GM23248 (cell line): Measurements from ENCODE around the gene ZNF557. TPM values are rescaled to one million over a fixed set of nuclear protein-coding genes. Genes with fewer than 3 reads are reported as not detected.

ENCODE experiments used
- DNase-seq: peaks from one replicate; pipeline ENCODE4 v3.0.0-alpha.2; 2015
- H2AFZ ChIP-seq: fragments of 200-600 bp; sonication (generic); 2 replicates; pipeline ENCODE4 v1.6.1; 2016; ENCODE audit warnings: antibody characterized with exemption
- H3F3A ChIP-seq: fragments of 200-600 bp; sonication (generic); 2 replicates; pipeline ENCODE4 v1.6.1; 2016; ENCODE audit warnings: mild to moderate bottlenecking, antibody characterized with exemption, mixed run types; ENCODE audit not compliant: insufficient read depth
- H3K27ac ChIP-seq: fragments of 200-600 bp; sonication (generic); 2 replicates; pipeline ENCODE4 v1.5.1; 2016; ENCODE audit warnings: mild to moderate bottlenecking
- H3K27me3 ChIP-seq: fragments of 200-600 bp; sonication (generic); replicated peaks from 2 replicates; pipeline ENCODE4 v1.6.1; 2016; ENCODE audit warnings: mild to moderate bottlenecking; ENCODE audit not compliant: insufficient read depth
- H3K36me3 ChIP-seq: fragments of 200-600 bp; sonication (generic); 2 replicates; pipeline ENCODE4 v1.6.1; 2016; ENCODE audit warnings: low read depth, mild to moderate bottlenecking
- H3K4me1 ChIP-seq: fragments of 200-600 bp; sonication (generic); 2 replicates; pipeline ENCODE4 v1.6.1; 2016; ENCODE audit warnings: mild to moderate bottlenecking; ENCODE audit not compliant: insufficient read depth
- H3K4me2 ChIP-seq: fragments of 200-600 bp; sonication (generic); one replicate; pipeline ENCODE4 v1.6.1; 2016; ENCODE audit warnings: mild to moderate bottlenecking; ENCODE audit not compliant: unreplicated experiment
- H3K4me3 ChIP-seq: fragments of 200-600 bp; sonication (generic); 2 replicates; pipeline ENCODE4 v1.5.1; 2016; ENCODE audit warnings: mild to moderate bottlenecking
- H3K79me2 ChIP-seq: fragments of 200-600 bp; sonication (generic); 2 replicates; pipeline ENCODE4 v1.6.1; 2016; ENCODE audit warnings: mild to moderate bottlenecking; ENCODE audit not compliant: insufficient read depth
- H3K9ac ChIP-seq: fragments of 200-600 bp; sonication (generic); 2 replicates; pipeline ENCODE4 v1.6.1; 2016; ENCODE audit warnings: mild to moderate bottlenecking
- H3K9me2 ChIP-seq: fragments of 200-600 bp; sonication (generic); 2 replicates; pipeline ENCODE4 v1.6.1; 2016; ENCODE audit warnings: mixed run types, mild to moderate bottlenecking, moderate library complexity; ENCODE audit not compliant: insufficient read depth
- H3K9me3 ChIP-seq: fragments of 200-600 bp; sonication (generic); one replicate; pipeline ENCODE4 v1.6.1; 2017; ENCODE audit warnings: low read depth
- H4K20me1 ChIP-seq: fragments of 200-600 bp; sonication (generic); 2 replicates; pipeline ENCODE4 v1.6.0; 2016; ENCODE audit not compliant: insufficient read depth
- EZH2 ChIP-seq: fragments of 200-600 bp; sonication (generic); IDR thresholded peaks from 2 replicates; pipeline ENCODE4 v1.6.1; 2018; ENCODE audit warnings: antibody characterized with exemption, mild to moderate bottlenecking; ENCODE audit not compliant: insufficient read depth, poor library complexity, severe bottlenecking
- EZH2phosphoT487 ChIP-seq: fragments of 200-600 bp; sonication (generic); IDR thresholded peaks from 2 replicates; pipeline ENCODE4 v1.6.1; 2018; ENCODE audit warnings: antibody characterized with exemption, moderate library complexity, mild to moderate bottlenecking, low read depth; ENCODE audit not compliant: insufficient read depth
- WGBS, 2 experiments: methylation state at CpG; one replicate each; pipeline ENCODE4 v1.1.6; 2015 to 2017; ENCODE audit warnings: low lambda C conversion rate in 2 of 2, low coverage in 1 of 2; ENCODE audit errors: missing lambda C conversion rate in 2 of 2; 5-methylcytosine and 5-hydroxymethylcytosine counted together
- in situ Hi-C: fragments of 300-500 bp; cut with MboI; formaldehyde crosslinking; loops from 2 replicates; pipeline ENCODE4 v1.15.0; 2020
- polyA plus RNA-seq: library from polyadenylated mRNA; unstranded; fragments of >200 nt; fragmentation: Nextera tagmentation; extraction: Ambion mirVana; gene quantifications from 2 replicates; pipeline ENCODE4 v1.2.1, GENCODE V29; 2016
- total RNA-seq: library from RNA; depleted of rRNA; stranded (reverse); fragments of >200 nt; shearing (Covaris generic); gene quantifications from 2 replicates; pipeline ENCODE4 v1.2.3, GENCODE V29; 2014; rRNA removed

Gene ZNF557
- total and polyA plus RNA-seq, 2 experiments from 2014 or later, result 4.6 to 9.4 TPM

DNA sequence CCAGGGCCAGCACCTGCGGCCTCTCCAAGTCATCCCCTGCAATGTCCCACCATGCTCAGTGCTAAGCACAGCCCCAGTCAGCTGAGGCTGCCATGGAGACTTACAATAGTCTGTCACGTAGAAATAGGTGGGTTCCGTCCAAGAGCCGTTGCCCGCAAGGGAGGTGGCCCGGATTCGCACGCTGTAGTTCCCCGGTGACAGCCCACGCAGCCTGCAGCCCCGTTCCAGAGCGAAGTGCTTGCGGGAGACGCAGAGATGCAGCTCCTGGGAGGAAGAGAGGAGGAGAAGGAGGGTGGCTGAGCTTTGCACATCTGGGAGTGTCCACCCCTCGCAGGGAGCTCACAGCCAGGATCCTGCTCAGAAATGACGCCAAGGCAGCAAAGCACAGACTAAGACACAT, 62.6 kb downstream of the ZNF557 start:
- no peak for DNase-seq
- Histone ChIP-seq H3K79me2 (no peaks in the 10 kb centered on the region), H3K36me3 (peaks cover 9% of the 10 kb centered on the region; the same call in 1 of the 2 replicates), H3K9me3 (no peaks in the 10 kb centered on the region), H3K4me1 (peaks cover 10% of the 10 kb centered on the region; the same call in 1 of the 2 replicates), H3K9ac (no peak overlapping the region), H4K20me1 (no peaks in the 10 kb centered on the region), H3K4me3 (no peak overlapping the region), H2AFZ (no peak overlapping the region), H3K4me2 (no peak overlapping the region), H3F3A (no peaks in the 10 kb centered on the region), H3K9me2 (no peaks in the 10 kb centered on the region), H3K27ac (no peak overlapping the region), H3K27me3 (no peaks in the 10 kb centered on the region)
- no peak for TF ChIP-seq EZH2phosphoT487
- in situ Hi-C loops, result no loop called here
- WGBS, 2 experiments, result 93 to 95% methylated on average over 16 of the region's 16 CpGs

DNA sequence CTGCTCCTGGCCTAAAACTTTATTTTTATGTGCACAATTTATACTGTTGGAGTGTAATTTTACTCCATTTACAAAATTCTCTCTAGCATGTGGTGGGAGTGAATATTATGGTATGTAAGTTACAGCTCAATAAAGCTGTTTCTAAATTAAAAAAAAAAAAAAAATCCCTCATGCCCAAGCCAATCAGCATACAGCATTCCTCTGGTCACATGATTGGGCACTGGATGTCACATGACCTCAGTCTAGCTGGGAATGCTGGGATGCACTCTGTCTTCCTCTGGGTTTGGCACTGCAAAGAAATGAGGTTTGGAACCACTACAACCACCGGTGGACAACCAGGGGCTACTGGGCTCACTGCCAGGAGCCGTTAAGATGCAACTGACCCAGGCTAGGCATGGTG, 67.6 kb downstream of the ZNF557 start:
- Histone ChIP-seq H3K79me2 (no peaks in the 10 kb centered on the region), H3K27ac (no peak overlapping the region), H3K9ac (no peak overlapping the region), H3K9me2 (no peaks in the 10 kb centered on the region), H4K20me1 (no peaks in the 10 kb centered on the region), H3K4me2 (no peak overlapping the region), H3K36me3 (0 out of 2 replicates have a peak, but pooled peaks cover 3% of the 10 kb centered on the region), H3F3A (no peaks in the 10 kb centered on the region), H2AFZ (no peak overlapping the region), H3K27me3 (no peaks in the 10 kb centered on the region), H3K4me3 (no peak overlapping the region), H3K9me3 (no peaks in the 10 kb centered on the region), H3K4me1 (peaks cover 10% of the 10 kb centered on the region; the same call in 1 of the 2 replicates)
- WGBS, 2 experiments, result 51 to 54% methylated on average over 2 of the region's 2 CpGs
- DNase-seq, result no peak
- in situ Hi-C loops, result no loop called here
- TF ChIP-seq EZH2 (no peak), EZH2phosphoT487 (no peak)

Other genes starting within 250 kb of the ZNF557 start
- gene ADGRE1, start 182.1 kb upstream of the ZNF557 start, total RNA-seq, result not detected in 2 replicates
- not detected in 2 replicates for gene ADGRE1, start 182.1 kb upstream of the ZNF557 start, polyA plus RNA-seq
- not detected in 2 replicates for gene MBD3L2B, start 48.3 kb upstream of the ZNF557 start, total RNA-seq
- gene MBD3L2B, start 48.3 kb upstream of the ZNF557 start, polyA plus RNA-seq, result not detected in 2 replicates
- not detected in 2 replicates for gene MBD3L5, start 39.1 kb upstream of the ZNF557 start, total RNA-seq
- not detected in 2 replicates for gene MBD3L5, start 39.1 kb upstream of the ZNF557 start, polyA plus RNA-seq
- gene MBD3L4, start 29.5 kb upstream of the ZNF557 start, total RNA-seq, result not detected in 2 replicates
- not detected in 2 replicates for gene MBD3L4, start 29.5 kb upstream of the ZNF557 start, polyA plus RNA-seq
- gene MBD3L2, start 20.4 kb upstream of the ZNF557 start, total RNA-seq, result not detected in 2 replicates
- gene MBD3L2, start 20.4 kb upstream of the ZNF557 start, polyA plus RNA-seq, result not detected in 2 replicates
- gene MBD3L3, start 11.0 kb upstream of the ZNF557 start, total RNA-seq, result not detected in 2 replicates
- gene MBD3L3, start 11.0 kb upstream of the ZNF557 start, polyA plus RNA-seq, result not detected in 2 replicates
- 11.7 and 13.0 TPM in 2 replicates for gene INSR, start 224.7 kb downstream of the ZNF557 start, total RNA-seq
- gene INSR, start 224.7 kb downstream of the ZNF557 start, polyA plus RNA-seq, result 5.8 and 6.2 TPM in 2 replicates